ENCODE measurements around the gene NR3C1.

- TF ChIP-seq CTCF (IDR thresholded peaks at IDR 0.05) (no peak), ZFX (IDR thresholded peaks at IDR 0.05; ENCODE audit: borderline replicate concordance) (no peak)
Measured at GRCh38 chr5:143338658-143339366, 64.7 kb downstream of the NR3C1 start.

All from 22Rv1 (cell line).